Breast epithelium (tissue), 4 donors: ENCODE data around the gene RTL5. TPM values are rescaled to one million over a fixed set of nuclear protein-coding genes. Genes with fewer than 3 reads are reported as not detected.

ENCODE experiments used
- DNase-seq, 2 donors: peaks; one replicate each; pipeline ENCODE4 v3.0.0-alpha.2; 2019; ENCODE audit warnings: low spot score in 2 of 2
- H3K27ac ChIP-seq, 2 donors: fragments of 200-600 bp; sonication (generic) in 1 of 2; one replicate each; pipeline ENCODE4 v1.5.1; 2016 to 2019; ENCODE audit warnings: mild to moderate bottlenecking in 1 of 2
- H3K27me3 ChIP-seq, 2 donors: fragments of 200-600 bp; sonication (generic) in 1 of 2; one replicate each; pipeline versions ENCODE4 v1.5.1 to v1.6.0; 2017 to 2019; ENCODE audit warnings: control low read depth in 1 of 2, mild to moderate bottlenecking in 1 of 2
- H3K36me3 ChIP-seq: fragments of 200-600 bp; one replicate; pipeline ENCODE4 v1.5.1; 2019
- H3K4me1 ChIP-seq, 2 donors: fragments of 200-600 bp; sonication (generic); one replicate each; pipeline ENCODE4 v1.5.1; 2016 to 2019; ENCODE audit warnings: control low read depth in 1 of 2
- H3K4me3 ChIP-seq, 3 donors: fragments of 200-600 bp; sonication (generic); 1 replicate in 2 of 3; 2 replicates in 1 of 3; pipeline ENCODE4 v1.5.1; 2016 to 2019; ENCODE audit warnings: mild to moderate bottlenecking in 3 of 3, moderate library complexity in 2 of 3
- H3K9me3 ChIP-seq, 2 donors: fragments of 200-600 bp; sonication (generic) in 1 of 2; one replicate each; pipeline ENCODE4 v1.5.1; 2016 to 2019; ENCODE audit warnings: control low read depth in 1 of 2
- POLR2A ChIP-seq: fragments of 450-650 bp; IDR thresholded peaks from one replicate; pipeline ENCODE4 v1.6.1; 2016; ENCODE audit warnings: antibody characterized with exemption, mild to moderate bottlenecking, moderate library complexity
- POLR2AphosphoS5 ChIP-seq, 3 donors: sonication (generic); formaldehyde crosslinking; IDR thresholded peaks; one replicate each; pipeline ENCODE4 v1.6.1; 2017; ENCODE audit warnings: antibody characterized with exemption in 3 of 3
- intact Hi-C: fragments of 100-400 bp; cut with DNase I; formaldehyde crosslinking; loops from one replicate; pipeline ENCODE4 v1.15.1; 2023; ENCODE audit warnings: low total_unique reads
- total RNA-seq, 3 donors: library from RNA; depleted of rRNA; stranded (reverse); fragments of >200 nt; gene quantifications; one replicate each; pipeline ENCODE4 v1.1.0, GENCODE V29; 2016
- TF ChIP-seq, protein P1 (sequence below), 3 donors: fragments of 450-650 bp; IDR thresholded peaks; one replicate each; pipeline ENCODE4 v1.5.1; 2016 to 2017; ENCODE audit warnings: antibody characterized with exemption in 3 of 3, mild to moderate bottlenecking in 3 of 3, moderate library complexity in 3 of 3

Gene RTL5
- total RNA-seq, 3 donors from 2014 or later: 3.3 to 5.0 (median 5.0) TPM

DNA sequence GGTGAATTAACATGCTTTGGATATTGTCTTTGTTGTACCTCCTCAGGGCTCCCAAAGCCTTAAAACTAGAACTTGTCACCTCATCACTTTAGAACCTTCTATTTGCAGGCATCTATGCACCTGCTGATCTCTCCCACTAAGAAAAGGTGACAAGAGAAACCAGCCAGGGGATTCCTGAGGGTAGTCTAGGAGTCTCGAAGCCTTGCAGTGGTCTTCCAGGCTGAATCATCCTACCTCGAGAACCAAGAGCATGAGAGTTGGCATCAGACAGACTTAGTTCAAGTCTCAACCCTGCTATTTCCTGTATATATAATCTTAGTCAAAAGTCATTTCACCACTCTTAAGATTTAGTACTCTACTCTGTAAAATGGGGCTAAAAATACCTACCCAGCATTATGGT, 29.6 kb downstream of the RTL5 start:
- H3K4me3 ChIP-seq: no peak overlapping the region
- intact Hi-C loops: no loop called here
- no peaks in the 10 kb centered on the region for H3K9me3 ChIP-seq
- TF ChIP-seq, protein P1, sequence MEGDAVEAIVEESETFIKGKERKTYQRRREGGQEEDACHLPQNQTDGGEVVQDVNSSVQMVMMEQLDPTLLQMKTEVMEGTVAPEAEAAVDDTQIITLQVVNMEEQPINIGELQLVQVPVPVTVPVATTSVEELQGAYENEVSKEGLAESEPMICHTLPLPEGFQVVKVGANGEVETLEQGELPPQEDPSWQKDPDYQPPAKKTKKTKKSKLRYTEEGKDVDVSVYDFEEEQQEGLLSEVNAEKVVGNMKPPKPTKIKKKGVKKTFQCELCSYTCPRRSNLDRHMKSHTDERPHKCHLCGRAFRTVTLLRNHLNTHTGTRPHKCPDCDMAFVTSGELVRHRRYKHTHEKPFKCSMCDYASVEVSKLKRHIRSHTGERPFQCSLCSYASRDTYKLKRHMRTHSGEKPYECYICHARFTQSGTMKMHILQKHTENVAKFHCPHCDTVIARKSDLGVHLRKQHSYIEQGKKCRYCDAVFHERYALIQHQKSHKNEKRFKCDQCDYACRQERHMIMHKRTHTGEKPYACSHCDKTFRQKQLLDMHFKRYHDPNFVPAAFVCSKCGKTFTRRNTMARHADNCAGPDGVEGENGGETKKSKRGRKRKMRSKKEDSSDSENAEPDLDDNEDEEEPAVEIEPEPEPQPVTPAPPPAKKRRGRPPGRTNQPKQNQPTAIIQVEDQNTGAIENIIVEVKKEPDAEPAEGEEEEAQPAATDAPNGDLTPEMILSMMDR (IDR thresholded peaks at IDR 0.05): no peak
- TF ChIP-seq POLR2AphosphoS5 (IDR thresholded peaks at IDR 0.05) (no peak), POLR2A (no peak)
- H3K36me3 ChIP-seq: no peaks in the 10 kb centered on the region
- H3K4me1 ChIP-seq: no peaks in the 10 kb centered on the region
- no peak for DNase-seq
- no peak overlapping the region for H3K27ac ChIP-seq
- peaks cover 0 to 54% of the 10 kb centered on the region in 2 donors for H3K27me3 ChIP-seq

DNA sequence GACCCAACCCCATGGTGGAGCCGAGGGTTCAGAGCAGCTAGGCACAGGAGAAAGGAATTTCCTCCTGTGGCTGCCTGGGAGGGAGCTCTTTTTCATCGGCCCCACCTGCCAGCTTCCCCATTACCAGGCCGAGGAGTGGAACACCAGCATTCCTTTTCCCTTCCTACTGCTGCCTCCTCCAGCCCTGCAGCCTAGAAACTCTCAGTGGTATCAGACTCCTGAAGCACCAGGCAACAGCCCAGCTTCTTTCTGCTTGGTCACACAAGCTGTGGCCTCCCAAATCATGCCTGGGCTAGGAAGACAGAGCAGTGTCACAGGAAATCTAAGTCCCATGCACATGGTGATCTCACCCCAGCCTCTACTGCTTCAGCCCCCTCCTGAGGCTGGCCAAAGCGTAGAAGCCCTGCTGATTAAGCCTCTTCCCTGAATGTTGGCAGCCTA, 30.1 kb downstream of the RTL5 start:
- H3K9me3 ChIP-seq: no peaks in the 10 kb centered on the region
- no peak for DNase-seq
- no peak overlapping the region for H3K4me3 ChIP-seq
- intact Hi-C loops: no loop called here
- no peak overlapping the region for H3K27ac ChIP-seq
- H3K4me1 ChIP-seq: no peaks in the 10 kb centered on the region
- H3K27me3 ChIP-seq: peaks cover 0 to 54% of the 10 kb centered on the region in 2 donors
- TF ChIP-seq POLR2A: no peak
- no peak for TF ChIP-seq POLR2AphosphoS5 (IDR thresholded peaks at IDR 0.05)
- TF ChIP-seq, protein P1 (IDR thresholded peaks at IDR 0.05): no peak
- no peaks in the 10 kb centered on the region for H3K36me3 ChIP-seq

DNA sequence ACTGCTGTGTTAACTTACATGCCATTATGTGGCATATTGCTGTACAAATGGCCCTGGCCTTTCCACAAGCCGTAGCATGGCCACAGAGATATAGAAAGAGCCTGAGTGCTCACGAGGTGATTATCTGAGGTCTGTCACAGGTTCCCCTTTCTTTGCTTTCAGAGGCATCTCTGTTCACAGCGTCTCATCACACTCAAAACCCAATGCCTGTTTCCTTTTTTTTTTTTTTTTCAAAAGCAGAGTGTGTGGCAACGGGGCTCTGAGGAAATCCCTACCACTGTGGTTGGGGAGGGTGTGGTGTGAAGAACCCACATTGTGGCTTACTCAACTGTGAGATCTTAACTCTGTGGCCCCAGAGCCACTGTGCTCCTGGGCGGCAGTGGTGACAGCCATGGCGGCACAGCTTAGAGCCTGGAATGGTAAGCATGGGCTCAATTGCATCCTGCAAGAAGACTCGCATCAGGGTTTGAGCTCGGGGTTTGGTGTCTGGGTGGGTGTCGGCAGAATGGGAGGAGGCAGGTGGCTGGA, 30.8 kb downstream of the RTL5 start:
- Histone ChIP-seq H3K4me3 (no peak overlapping the region), H3K27ac (no peak overlapping the region), H3K36me3 (no peaks in the 10 kb centered on the region), H3K9me3 (no peaks in the 10 kb centered on the region), H3K27me3 (peaks cover 0 to 58% of the 10 kb centered on the region in 2 donors), H3K4me1 (no peaks in the 10 kb centered on the region)
- intact Hi-C loops: no loop called here
- TF ChIP-seq POLR2AphosphoS5 (IDR thresholded peaks at IDR 0.05): no peak
- TF ChIP-seq POLR2A: no peak
- TF ChIP-seq, protein P1 (IDR thresholded peaks at IDR 0.05): no peak
- DNase-seq: no peak

DNA sequence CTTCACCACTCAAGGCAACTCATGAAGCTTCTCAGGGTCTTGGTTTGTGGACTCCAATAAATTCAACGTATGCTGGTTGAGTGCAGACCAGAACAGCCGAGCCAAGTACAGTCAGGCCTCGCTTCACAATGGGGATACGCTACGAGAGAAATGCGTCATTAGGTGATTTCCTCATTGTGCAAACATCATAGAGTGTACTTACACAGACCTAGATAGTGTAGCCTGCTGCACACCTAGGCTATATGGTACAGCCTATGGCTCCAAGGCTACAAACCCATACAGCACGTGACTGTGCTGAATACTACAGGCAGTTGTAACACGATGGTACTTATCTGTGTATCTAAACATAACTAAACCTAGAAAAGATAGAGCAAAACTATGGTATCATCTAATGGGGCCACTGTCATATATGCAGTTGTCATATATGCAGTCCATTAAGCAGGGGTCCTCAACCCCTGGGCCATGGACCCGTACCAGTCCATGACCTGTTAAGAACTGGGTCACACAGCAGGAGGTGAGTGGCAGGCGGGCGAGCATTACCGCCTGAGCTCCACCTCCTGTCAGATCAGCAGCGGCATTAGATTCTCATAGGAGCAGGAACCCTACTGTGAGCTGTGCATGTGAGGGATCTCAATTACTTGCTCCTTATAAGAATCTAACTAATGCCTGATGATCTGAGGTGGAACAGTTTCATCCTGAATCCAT, 31.5 kb downstream of the RTL5 start:
- DNase-seq: no peak
- no peak overlapping the region for H3K4me3 ChIP-seq
- intact Hi-C loops: no loop called here
- TF ChIP-seq POLR2A (no peak), POLR2AphosphoS5 (IDR thresholded peaks at IDR 0.05) (no peak)
- TF ChIP-seq, protein P1 (IDR thresholded peaks at IDR 0.05): no peak
- H3K36me3 ChIP-seq: no peaks in the 10 kb centered on the region
- H3K4me1 ChIP-seq: no peaks in the 10 kb centered on the region
- no peaks in the 10 kb centered on the region for H3K9me3 ChIP-seq
- no peak overlapping the region for H3K27ac ChIP-seq
- H3K27me3 ChIP-seq: peaks cover 0 to 56% of the 10 kb centered on the region in 2 donors

DNA sequence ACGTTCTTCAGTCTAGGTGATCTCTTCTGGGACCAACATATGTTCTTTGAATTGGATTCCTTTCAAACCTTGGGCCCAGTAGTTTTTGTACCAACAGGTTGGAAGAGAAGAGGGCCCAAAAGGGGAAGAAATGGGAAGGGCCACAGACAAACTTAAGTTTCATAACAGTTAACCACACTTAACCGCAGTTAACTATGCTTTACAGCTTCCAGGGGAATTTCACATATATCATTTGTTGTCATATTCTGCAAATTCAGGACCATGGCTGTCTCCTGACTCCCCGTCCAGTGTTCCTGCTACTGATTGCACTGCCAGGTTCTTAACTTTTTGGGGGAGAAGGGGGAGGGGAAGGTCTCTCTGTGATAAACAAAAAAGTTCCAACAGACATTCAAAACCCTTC, 34.6 kb downstream of the RTL5 start:
- Histone ChIP-seq H3K36me3 (no peaks in the 10 kb centered on the region), H3K4me1 (no peaks in the 10 kb centered on the region), H3K4me3 (no peak overlapping the region), H3K9me3 (no peaks in the 10 kb centered on the region), H3K27me3 (peaks cover 0 to 55% of the 10 kb centered on the region in 2 donors), H3K27ac (no peak overlapping the region)
- TF ChIP-seq POLR2AphosphoS5 (IDR thresholded peaks at IDR 0.05) (no peak), POLR2A (no peak)
- TF ChIP-seq, protein P1 (IDR thresholded peaks at IDR 0.05): no peak
- intact Hi-C loops: no loop called here
- no peak for DNase-seq
